Stimulated activated CD4-positive, alpha-beta T cell treated with anti-CD3 and anti-CD28 coated beads, TNF-alpha, amount 100 ng/mL, for 4 hours (primary cell): ENCODE data around the gene ADARB2.

Experiments
- DNase-seq, 3 experiments: peaks; one replicate each; pipeline ENCODE4 v3.0.0-alpha.2; 2020; ENCODE audit warnings: low read depth in 3 of 3

Gene ADARB2

GRCh38 chr10:1571587-1572237, 165.6 kb downstream of the ADARB2 start:
- DNase-seq, result no peak

- no peak for DNase-seq
Observed at GRCh38 chr10:1570416-1571051, 166.8 kb downstream of the ADARB2 start.

- no peak for DNase-seq
Observed at GRCh38 chr10:1569208-1569607, 168.1 kb downstream of the ADARB2 start.

- no peak for DNase-seq
Observed at GRCh38 chr10:1567742-1568495, 169.4 kb downstream of the ADARB2 start.

GRCh38 chr10:1567152-1567551, 170.2 kb downstream of the ADARB2 start:
- DNase-seq, result no peak

GRCh38 chr10:1564791-1565190, 172.5 kb downstream of the ADARB2 start:
- DNase-seq, result no peak

GRCh38 chr10:1563028-1563427, 174.3 kb downstream of the ADARB2 start:
- no peak for DNase-seq

- DNase-seq, result no peak
Observed at GRCh38 chr10:1561731-1562337, 175.5 kb downstream of the ADARB2 start.

- no peak for DNase-seq
Observed at GRCh38 chr10:1560535-1561192, 176.7 kb downstream of the ADARB2 start.

GRCh38 chr10:1559761-1560160, 177.6 kb downstream of the ADARB2 start:
- DNase-seq, result no peak

GRCh38 chr10:1559311-1559710, 178.0 kb downstream of the ADARB2 start:
- no peak for DNase-seq

- DNase-seq, result no peak
Observed at GRCh38 chr10:1558906-1559305, 178.4 kb downstream of the ADARB2 start.

GRCh38 chr10:1557081-1557480, 180.2 kb downstream of the ADARB2 start:
- no peak for DNase-seq

- no peak for DNase-seq
Observed at GRCh38 chr10:1556496-1556895, 180.8 kb downstream of the ADARB2 start.

GRCh38 chr10:1553951-1554350, 183.4 kb downstream of the ADARB2 start:
- no peak for DNase-seq

GRCh38 chr10:1552881-1553670, 184.2 kb downstream of the ADARB2 start:
- DNase-seq, result no peak

GRCh38 chr10:1552406-1552805, 184.9 kb downstream of the ADARB2 start:
- no peak for DNase-seq

- no peak for DNase-seq
Observed at GRCh38 chr10:1551636-1552338, 185.5 kb downstream of the ADARB2 start.

GRCh38 chr10:1550616-1551015, 186.7 kb downstream of the ADARB2 start:
- DNase-seq, result no peak

GRCh38 chr10:1550291-1550595, 187.1 kb downstream of the ADARB2 start:
- DNase-seq, result no peak
